ENCODE measurements around the gene PVALB.

The PVALB gene

GRCh38 chr22:36840106-36840505, 23.3 kb upstream of the PVALB start:
- no peak overlapping the region for H4K8ac ChIP-seq (ENCODE audit: low read depth, low read length)
- H3K27me3 ChIP-seq (ENCODE audit: insufficient read depth, low read length) = no peaks in the 10 kb centered on the region
- H3K4me1 ChIP-seq (ENCODE audit: control insufficient read depth in 1 of 2, insufficient read depth in 2 of 2, low read length in 2 of 2) = no peaks in the 10 kb centered on the region
- H3K4me3 ChIP-seq (ENCODE audit: low read depth, low read length) = no peak overlapping the region
- no peak overlapping the region for H2AK5ac ChIP-seq (ENCODE audit: low read length)
- H3K14ac ChIP-seq (ENCODE audit: low read length) = no peak overlapping the region
- H3K27ac ChIP-seq (ENCODE audit: low read depth, low read length) = no peak overlapping the region
- WGBS (ENCODE audit: extremely low coverage, insufficient coverage, insufficient read length) = no CpG with 5 or more reads among the region's 8 CpGs
- no peak overlapping the region for H3K4me2 ChIP-seq (ENCODE audit: low read length)
- H2AFZ ChIP-seq (ENCODE audit: insufficient read depth, low read length, poor library complexity) = no peak overlapping the region
- no peaks in the 10 kb centered on the region for H3K79me1 ChIP-seq (ENCODE audit: low read length)
- no peak overlapping the region for H3K18ac ChIP-seq (ENCODE audit: low read length)
- no peak overlapping the region for H4K12ac ChIP-seq (ENCODE audit: low read depth, low read length)
- H3K9me3 ChIP-seq (ENCODE audit: insufficient read depth, low read depth, low read length) = peaks cover 3% of the 10 kb centered on the region
- H2BK5ac ChIP-seq (ENCODE audit: low read depth, low read length, poor library complexity) = no peak overlapping the region
- no peak overlapping the region for H3K23ac ChIP-seq (ENCODE audit: low read length)
- no peaks in the 10 kb centered on the region for H3K79me2 ChIP-seq (ENCODE audit: control insufficient read depth, insufficient read depth, low read length, poor library complexity)
- H2BK12ac ChIP-seq (ENCODE audit: low read length) = no peak overlapping the region
- DNase-seq = no peak
- no peak overlapping the region for H4K91ac ChIP-seq (ENCODE audit: low read depth, low read length)
- no peaks in the 10 kb centered on the region for H3K36me3 ChIP-seq (ENCODE audit: control insufficient read depth in 1 of 2, insufficient read depth in 2 of 2, low read length in 2 of 2)
- no peak overlapping the region for H3K4ac ChIP-seq (ENCODE audit: low read depth, low read length)
- H2BK120ac ChIP-seq (ENCODE audit: insufficient read depth, low read length, poor library complexity) = no peak overlapping the region
- H3K9ac ChIP-seq (ENCODE audit: low read length) = no peak overlapping the region

- Histone ChIP-seq H3K23ac (ENCODE audit: low read length) (no peak overlapping the region), H3K4ac (ENCODE audit: low read depth, low read length) (no peak overlapping the region), H3K79me1 (ENCODE audit: low read length) (no peaks in the 10 kb centered on the region), H2BK120ac (ENCODE audit: insufficient read depth, low read length, poor library complexity) (no peak overlapping the region), H3K4me2 (ENCODE audit: low read length) (no peak overlapping the region), H2AK5ac (ENCODE audit: low read length) (no peak overlapping the region), H3K9ac (ENCODE audit: low read length) (no peak overlapping the region), H2BK5ac (ENCODE audit: low read depth, low read length, poor library complexity) (no peak overlapping the region), H3K9me3 (ENCODE audit: insufficient read depth, low read depth, low read length) (peaks cover 3% of the 10 kb centered on the region), H3K4me1 (ENCODE audit: control insufficient read depth in 1 of 2, insufficient read depth in 2 of 2, low read length in 2 of 2) (no peaks in the 10 kb centered on the region), H4K12ac (ENCODE audit: low read depth, low read length) (no peak overlapping the region), H3K4me3 (ENCODE audit: low read depth, low read length) (no peak overlapping the region), H3K79me2 (ENCODE audit: control insufficient read depth, insufficient read depth, low read length, poor library complexity) (no peaks in the 10 kb centered on the region), H3K18ac (ENCODE audit: low read length) (no peak overlapping the region), H3K27me3 (ENCODE audit: insufficient read depth, low read length) (no peaks in the 10 kb centered on the region), H2AFZ (ENCODE audit: insufficient read depth, low read length, poor library complexity) (no peak overlapping the region), H3K14ac (ENCODE audit: low read length) (no peak overlapping the region), H4K91ac (ENCODE audit: low read depth, low read length) (no peak overlapping the region), H3K27ac (ENCODE audit: low read depth, low read length) (no peak overlapping the region), H3K36me3 (ENCODE audit: control insufficient read depth in 1 of 2, insufficient read depth in 2 of 2, low read length in 2 of 2) (no peaks in the 10 kb centered on the region), H4K8ac (ENCODE audit: low read depth, low read length) (no peak overlapping the region), H2BK12ac (ENCODE audit: low read length) (no peak overlapping the region)
- no CpG with 5 or more reads among the region's 10 CpGs for WGBS (ENCODE audit: extremely low coverage, insufficient coverage, insufficient read length)
- DNase-seq = peak; percentile 31 to 68
Measured at GRCh38 chr22:36839356-36840073, 22.7 kb upstream of the PVALB start.

GRCh38 chr22:36838119-36839030, 21.5 kb upstream of the PVALB start:
- no CpG with 5 or more reads among the region's 10 CpGs for WGBS (ENCODE audit: extremely low coverage, insufficient coverage, insufficient read length)
- H2BK5ac ChIP-seq (ENCODE audit: low read depth, low read length, poor library complexity) = no peak overlapping the region

GRCh38 chr22:36835903-36836302, 19.1 kb upstream of the PVALB start:
- Histone ChIP-seq H3K27me3 (ENCODE audit: insufficient read depth, low read length) (no peaks in the 10 kb centered on the region), H4K8ac (ENCODE audit: low read depth, low read length) (no peak overlapping the region), H3K4ac (ENCODE audit: low read depth, low read length) (no peak overlapping the region), H2AK5ac (ENCODE audit: low read length) (no peak overlapping the region), H2BK120ac (ENCODE audit: insufficient read depth, low read length, poor library complexity) (no peak overlapping the region), H2BK5ac (ENCODE audit: low read depth, low read length, poor library complexity) (no peak overlapping the region), H3K36me3 (ENCODE audit: control insufficient read depth in 1 of 2, insufficient read depth in 2 of 2, low read length in 2 of 2) (no peaks in the 10 kb centered on the region), H3K79me2 (ENCODE audit: control insufficient read depth, insufficient read depth, low read length, poor library complexity) (no peaks in the 10 kb centered on the region), H3K18ac (ENCODE audit: low read length) (no peak overlapping the region), H3K4me2 (ENCODE audit: low read length) (no peak overlapping the region), H3K4me3 (ENCODE audit: low read depth, low read length) (no peak overlapping the region), H3K23ac (ENCODE audit: low read length) (no peak overlapping the region), H2BK12ac (ENCODE audit: low read length) (no peak overlapping the region), H3K79me1 (ENCODE audit: low read length) (no peaks in the 10 kb centered on the region), H3K9me3 (ENCODE audit: insufficient read depth, low read depth, low read length) (peaks cover 3% of the 10 kb centered on the region), H3K27ac (ENCODE audit: low read depth, low read length) (no peak overlapping the region), H3K9ac (ENCODE audit: low read length) (no peak overlapping the region), H3K4me1 (ENCODE audit: control insufficient read depth in 1 of 2, insufficient read depth in 2 of 2, low read length in 2 of 2) (no peaks in the 10 kb centered on the region), H4K12ac (ENCODE audit: low read depth, low read length) (no peak overlapping the region), H4K91ac (ENCODE audit: low read depth, low read length) (no peak overlapping the region), H3K14ac (ENCODE audit: low read length) (no peak overlapping the region), H2AFZ (ENCODE audit: insufficient read depth, low read length, poor library complexity) (no peak overlapping the region)
- no peak for DNase-seq
- WGBS (ENCODE audit: extremely low coverage, insufficient coverage, insufficient read length) = no CpG with 5 or more reads among the region's 5 CpGs

More at GRCh38 chr22:36838119-36839030, 21.5 kb upstream of the PVALB start:
- H3K79me1 ChIP-seq (ENCODE audit: low read length) = no peaks in the 10 kb centered on the region
- no peak overlapping the region for H3K4me3 ChIP-seq (ENCODE audit: low read depth, low read length)
- H4K8ac ChIP-seq (ENCODE audit: low read depth, low read length) = no peak overlapping the region
- H3K9ac ChIP-seq (ENCODE audit: low read length) = no peak overlapping the region
- H2BK12ac ChIP-seq (ENCODE audit: low read length) = no peak overlapping the region
- no peak overlapping the region for H4K12ac ChIP-seq (ENCODE audit: low read depth, low read length)
- H2AK5ac ChIP-seq (ENCODE audit: low read length) = no peak overlapping the region
- no peaks in the 10 kb centered on the region for H3K27me3 ChIP-seq (ENCODE audit: insufficient read depth, low read length)
- H3K23ac ChIP-seq (ENCODE audit: low read length) = no peak overlapping the region
- H3K27ac ChIP-seq (ENCODE audit: low read depth, low read length) = no peak overlapping the region
- no peak overlapping the region for H3K4ac ChIP-seq (ENCODE audit: low read depth, low read length)
- no peak overlapping the region for H2AFZ ChIP-seq (ENCODE audit: insufficient read depth, low read length, poor library complexity)
- H3K79me2 ChIP-seq (ENCODE audit: control insufficient read depth, insufficient read depth, low read length, poor library complexity) = no peaks in the 10 kb centered on the region
- H3K18ac ChIP-seq (ENCODE audit: low read length) = no peak overlapping the region
- H2BK120ac ChIP-seq (ENCODE audit: insufficient read depth, low read length, poor library complexity) = no peak overlapping the region
- H3K36me3 ChIP-seq (ENCODE audit: control insufficient read depth in 1 of 2, insufficient read depth in 2 of 2, low read length in 2 of 2) = no peaks in the 10 kb centered on the region
- no peak overlapping the region for H4K91ac ChIP-seq (ENCODE audit: low read depth, low read length)
- no peak overlapping the region for H3K4me2 ChIP-seq (ENCODE audit: low read length)
- DNase-seq = no peak
- H3K9me3 ChIP-seq (ENCODE audit: insufficient read depth, low read depth, low read length) = peaks cover 3% of the 10 kb centered on the region
- H3K4me1 ChIP-seq (ENCODE audit: control insufficient read depth in 1 of 2, insufficient read depth in 2 of 2, low read length in 2 of 2) = no peaks in the 10 kb centered on the region
- no peak overlapping the region for H3K14ac ChIP-seq (ENCODE audit: low read length)

All from trophoblast cell (in vitro differentiated cells and primary cell).